GM21717 (cell line): ENCODE results near the gene SLC29A3.
A peak's percentile ranks its signal among the peaks of the same experiment; 100 is the strongest.
"Not testable (repeated sequence)": the region's sequence is repeated elsewhere in the genome, so short reads cannot be mapped to it uniquely, and the experiment has no call there.

ENCODE experiments used
- ATAC-seq: cut with Tn5 transposase; IDR thresholded peaks from one replicate; pipeline ENCODE4 v1.9.1; 2021; ENCODE audit warnings: mild to moderate bottlenecking, moderate library complexity; ENCODE audit not compliant: unreplicated experiment

The SLC29A3 gene

DNA sequence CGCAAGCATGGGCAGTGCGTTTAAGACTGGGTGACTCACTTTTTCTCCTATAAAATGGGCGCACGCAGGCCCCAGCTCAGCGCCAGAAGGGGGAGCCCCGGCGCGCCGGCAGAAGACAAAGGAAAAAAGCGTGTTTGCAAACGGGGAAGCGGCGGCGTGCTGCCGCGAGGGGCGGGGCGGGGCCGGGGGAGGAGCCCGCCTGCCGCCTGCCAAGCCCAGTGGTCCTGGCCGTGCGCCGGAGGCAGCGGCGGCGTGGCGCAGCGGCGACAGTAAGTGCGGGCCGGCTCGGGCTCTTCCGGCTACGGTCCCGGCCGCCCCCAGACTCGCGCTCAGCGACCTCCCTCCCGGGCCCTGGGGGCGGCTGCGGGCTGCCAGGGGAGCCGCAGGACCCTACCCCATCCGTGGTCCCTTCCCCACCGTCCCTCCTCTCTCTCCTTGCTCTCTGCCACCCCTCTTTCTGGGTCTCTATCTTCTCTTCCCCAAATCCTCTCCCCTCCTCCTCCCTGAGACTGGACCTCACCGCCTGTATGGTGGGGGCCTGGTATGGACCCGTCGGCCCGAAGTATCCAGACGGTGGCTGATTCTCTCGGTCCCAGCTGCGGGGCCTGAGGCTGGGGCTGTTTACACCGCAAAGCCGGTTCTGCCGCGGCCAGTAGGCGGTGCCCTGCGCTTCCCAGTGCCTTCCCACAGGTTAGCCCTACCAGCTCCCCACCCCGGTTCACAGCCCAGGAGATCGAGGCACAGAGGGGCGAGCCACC lies at the start of gene SLC29A3:
Gene SLC29A3 (plus strand): TSS at position 218 of the 758 bp plus-strand sequence. CDS start 51 bp downstream, at position 269.
- peak; percentile 70 for ATAC-seq

DNA sequence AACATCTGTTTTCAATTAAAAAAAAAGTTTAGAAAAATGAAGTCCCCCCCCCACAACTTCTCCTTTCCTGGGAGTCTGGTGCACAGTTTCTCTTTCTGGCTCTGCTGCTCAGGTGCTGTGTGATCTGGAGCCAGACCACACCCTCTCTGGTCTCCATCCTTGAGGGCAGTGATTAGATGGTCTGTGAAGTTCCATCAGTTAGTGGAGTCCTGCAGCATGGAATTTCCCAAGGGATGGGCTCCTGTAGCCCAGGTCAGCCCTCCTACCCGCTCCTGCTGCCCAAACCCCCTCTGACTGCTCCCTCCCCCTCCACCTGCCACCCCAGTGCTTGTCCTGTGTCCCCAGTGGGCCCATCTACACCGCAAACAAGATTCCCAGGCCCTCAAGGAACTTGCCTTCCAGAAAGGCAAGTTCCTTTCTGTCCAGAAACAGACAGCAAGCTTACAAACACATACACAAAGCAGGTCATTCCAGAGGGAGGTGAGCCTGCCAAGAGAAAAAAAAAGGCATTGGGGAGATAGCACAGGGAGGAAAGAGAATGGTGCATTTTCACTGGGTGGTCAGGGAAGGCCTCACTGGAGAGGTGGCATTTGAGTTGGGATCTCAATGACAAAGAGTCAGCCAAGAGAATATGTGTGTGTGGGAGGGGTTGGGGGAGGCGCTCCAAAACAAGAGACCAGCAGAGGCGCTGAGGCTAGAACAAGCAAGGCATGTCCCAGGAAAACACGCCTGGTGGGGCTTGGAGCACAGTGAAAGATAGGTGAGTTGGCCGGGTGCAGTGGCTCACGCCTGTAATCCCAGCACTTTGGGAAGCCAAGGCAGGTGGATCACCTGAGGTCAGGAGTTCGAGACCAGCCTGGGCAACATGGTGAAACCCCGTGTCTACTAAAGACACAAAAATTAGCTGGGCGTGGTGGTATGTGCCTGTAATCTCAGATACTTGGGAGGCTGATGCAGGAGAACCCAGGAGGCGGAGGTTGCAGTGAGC lies 49.5 kb upstream of the SLC29A3 start:
- no peak for ATAC-seq

DNA sequence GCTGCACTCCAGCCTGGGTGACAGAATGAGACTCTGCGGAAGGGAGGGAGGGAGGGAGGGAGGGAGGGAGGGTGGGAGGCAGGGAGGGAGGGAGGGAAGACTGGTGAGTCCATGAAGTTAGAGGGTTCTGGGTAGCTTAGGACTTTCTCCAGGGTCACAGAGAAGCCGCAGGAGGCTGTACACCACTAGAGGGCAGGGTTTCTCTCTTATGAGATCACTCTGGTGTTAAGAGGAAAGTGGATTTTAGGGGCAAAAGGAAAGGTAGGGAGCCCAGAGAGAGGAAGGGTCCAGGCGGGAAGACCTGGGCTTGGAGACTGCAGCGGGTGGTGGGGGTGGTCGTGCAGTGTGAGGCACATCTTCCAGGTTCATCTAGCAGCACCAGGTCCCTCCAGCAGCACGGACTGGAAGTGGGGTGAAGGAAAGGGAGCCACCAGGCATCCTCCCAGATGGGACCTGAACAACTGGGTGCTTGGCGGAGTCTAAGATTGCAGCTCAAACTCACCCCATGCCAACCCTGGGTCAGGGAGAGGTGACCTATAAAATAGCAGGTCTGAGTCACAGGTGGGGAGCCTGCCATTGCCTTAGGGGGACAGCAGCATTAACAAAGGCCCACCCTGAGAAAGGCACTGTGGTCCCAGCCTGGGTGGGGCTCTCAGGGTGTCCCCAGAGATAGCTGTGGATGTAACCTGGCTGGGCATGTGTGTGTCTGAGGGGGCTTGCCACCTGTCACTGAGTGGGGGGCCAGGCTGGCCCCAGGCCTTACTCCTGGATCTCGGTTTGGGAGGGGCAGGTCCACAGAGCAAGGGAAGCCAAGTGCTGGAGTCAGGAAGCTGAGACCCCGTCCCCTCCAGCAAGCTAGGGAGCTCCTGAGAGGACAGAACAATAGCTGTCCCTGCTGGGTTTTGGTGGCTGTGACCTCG lies 48.5 kb upstream of the SLC29A3 start:
- no peak for ATAC-seq

DNA sequence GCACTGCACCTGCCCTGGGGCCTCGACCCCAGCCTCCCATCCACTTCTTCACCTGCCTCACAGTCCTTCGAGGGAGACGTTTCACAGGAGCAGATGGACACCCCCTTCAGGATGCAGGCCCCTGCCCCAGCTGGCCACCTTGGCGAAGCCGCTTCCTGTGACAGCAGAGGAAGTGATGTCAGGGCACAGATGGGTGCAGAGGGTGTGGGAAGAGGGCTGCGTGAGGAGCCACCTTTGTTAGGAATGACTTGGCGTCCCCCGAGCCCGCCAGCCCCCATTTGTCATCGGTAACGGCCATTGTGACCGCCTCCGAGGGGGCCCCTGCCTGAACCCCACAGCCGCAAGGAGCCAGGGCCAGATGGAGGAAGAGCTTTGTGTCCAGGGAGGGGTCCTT lies 47.4 kb upstream of the SLC29A3 start:
- ATAC-seq: no peak

DNA sequence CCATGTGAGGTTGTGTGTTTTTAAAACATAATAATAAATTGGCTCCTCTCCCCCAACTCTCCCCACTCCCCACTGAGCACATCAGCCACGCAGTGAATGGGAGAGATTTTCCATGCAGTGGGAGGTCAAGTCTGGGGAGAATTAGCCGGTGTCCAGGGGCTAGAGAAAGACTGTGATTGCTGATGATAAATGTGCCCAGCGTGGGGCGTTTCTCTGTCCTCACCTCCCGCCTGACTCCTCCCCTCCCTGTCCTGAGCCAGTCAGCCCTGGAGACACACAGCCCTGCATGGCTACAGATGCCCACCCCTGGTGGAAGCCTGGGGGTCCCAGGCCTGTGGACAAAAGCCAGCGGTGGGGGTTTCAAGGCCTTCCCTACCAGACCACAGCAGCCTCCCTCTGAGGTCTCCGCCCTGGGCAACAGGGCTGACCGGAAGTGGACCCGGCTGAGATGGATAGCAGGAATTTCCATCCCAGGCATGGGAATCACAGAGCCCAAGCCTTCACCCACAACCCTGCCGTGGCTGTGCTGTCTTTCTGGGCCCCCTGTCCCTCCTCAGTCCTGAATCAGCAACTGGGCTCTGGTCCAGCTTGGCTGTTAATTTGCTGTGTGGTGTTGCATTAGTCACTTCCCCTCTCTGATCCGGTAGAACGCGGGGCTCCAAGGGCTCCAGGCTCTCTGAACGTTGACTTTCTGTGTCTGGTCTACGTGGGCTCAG lies 46.8 kb upstream of the SLC29A3 start:
- no peak for ATAC-seq

DNA sequence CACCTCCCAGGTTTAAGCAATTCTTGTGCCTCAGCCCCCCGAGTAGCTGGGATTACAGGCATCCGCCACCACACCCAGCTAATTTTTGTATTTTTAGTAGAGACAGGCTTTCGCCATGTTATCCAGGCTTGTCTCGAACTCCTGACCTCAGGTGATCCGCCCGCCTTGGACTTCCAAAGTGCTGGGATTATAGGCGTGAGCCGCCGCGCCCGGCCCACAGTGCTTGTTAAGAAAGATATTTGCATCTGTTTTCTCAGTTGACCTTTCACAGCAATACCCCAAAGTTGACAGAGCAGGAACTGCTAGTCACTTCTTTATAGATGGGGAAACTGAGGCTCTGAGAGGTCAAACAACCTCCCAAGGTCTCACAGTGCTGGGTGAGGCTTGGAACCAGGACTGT lies 46.1 kb upstream of the SLC29A3 start:
- not testable (repeated sequence) for ATAC-seq

DNA sequence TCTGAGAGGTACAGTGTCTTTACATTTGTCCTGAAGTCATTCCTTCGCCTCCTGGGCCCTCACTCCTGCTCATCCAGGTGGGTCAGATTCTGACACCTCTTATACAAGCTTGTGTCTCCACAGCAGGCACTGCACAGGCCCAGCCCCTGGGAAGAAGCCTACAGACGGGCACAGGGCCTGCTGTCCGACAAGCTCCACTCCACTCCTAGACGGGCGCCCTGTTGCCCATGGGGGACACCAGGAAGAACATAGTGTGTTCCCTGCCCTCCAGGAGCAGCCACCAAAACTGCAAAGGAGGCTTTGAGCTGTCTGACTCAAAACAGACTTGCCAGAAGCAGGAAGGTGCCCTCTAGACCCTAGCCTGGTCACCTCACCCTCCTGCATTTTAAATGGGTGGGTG lies 45.6 kb upstream of the SLC29A3 start:
- no peak for ATAC-seq

DNA sequence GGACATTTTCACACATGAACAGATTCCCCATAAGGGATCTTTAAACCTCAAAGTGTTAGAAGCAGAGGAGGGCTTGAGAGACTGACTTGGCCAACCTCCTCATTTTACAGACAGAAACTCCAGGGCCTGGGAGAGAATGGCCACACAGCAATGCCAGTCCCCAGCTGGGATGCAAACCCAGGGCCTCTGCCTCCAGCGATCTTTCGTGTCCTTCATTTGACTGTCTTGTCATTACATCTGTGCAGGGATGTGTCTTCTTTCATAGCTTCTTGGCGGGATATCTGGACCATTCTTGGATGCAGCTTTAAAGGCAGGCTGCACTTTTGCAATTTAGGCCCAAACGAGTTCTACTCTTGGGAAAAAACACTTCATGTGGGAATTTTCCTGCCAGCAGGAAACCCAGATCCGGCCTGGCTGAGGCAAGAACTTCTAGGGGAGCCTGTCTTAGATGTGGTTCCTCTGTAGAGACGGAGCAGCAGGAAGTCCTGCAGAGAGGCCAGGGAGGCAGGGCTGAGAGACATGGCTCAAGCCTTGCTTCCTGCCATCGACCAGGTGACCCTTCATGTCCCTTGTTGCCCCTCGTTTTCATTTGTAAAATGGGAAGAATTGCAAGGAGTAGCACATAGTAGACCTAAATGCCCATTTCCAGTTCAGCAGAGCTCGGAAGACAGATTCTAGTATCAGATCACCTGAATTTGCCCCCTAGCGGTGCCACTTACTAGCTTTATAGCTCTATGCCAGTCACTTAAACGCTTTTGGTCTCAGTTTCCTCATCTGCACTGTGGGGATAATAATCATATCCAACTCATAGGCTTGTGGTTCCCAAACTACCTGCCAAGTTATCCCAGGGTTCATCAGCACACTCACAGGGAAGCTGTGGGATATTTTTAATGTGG lies 43.9 kb upstream of the SLC29A3 start:
- ATAC-seq: no peak

DNA sequence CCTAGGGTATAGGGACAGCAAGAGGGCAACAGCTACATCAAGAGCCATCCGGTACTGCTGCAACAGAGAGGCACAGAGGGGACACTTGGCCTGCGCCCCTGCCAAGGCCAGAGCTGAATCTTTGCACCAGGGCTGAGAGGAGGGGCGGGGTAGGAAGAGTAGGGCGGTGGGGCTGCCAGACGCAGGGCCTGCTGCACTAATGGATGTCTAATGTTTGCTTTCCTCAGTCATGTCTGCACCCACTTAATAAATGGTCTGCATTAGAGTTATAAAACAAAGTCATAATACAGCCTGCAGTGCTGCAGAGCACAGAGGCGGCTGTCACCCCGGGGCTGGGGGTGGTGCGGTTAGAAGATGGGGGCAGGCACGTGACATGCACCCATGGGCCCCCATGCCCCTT lies 42.2 kb upstream of the SLC29A3 start:
- ATAC-seq: no peak

DNA sequence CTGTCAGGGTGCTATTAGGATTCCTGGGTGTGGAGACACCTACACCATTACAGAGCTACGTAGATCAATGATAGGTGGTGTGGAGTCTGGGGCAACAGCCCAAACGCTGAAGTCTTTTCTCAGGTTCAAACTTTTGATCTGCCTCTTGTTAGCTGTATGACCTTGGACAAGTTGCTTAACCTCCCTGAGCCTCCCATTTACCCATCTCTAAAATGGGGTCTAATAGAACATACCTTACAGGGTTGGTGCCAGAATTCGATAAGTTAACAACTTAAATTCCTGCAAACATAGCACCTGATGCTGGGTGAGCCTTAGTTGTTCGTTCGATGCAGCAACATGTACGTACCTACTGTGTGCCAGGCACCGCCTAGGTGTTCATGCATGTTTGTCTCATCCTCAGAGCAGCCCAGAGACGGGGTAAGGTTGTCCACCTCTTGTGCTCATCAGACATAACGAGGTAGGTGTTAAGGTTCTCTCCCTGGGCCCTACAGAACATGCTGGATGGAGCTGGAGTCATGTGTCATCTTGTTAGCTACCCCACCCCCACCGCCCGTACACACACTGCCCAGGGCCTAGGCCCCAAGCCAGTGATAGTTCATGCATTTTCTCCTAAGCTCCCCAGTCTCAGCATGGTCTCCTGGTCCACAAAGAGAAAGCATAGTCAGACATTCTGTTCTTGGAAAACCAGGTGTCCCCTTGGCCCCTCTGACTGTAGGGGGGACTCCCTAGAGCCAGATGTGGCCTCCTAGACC lies 41.0 kb upstream of the SLC29A3 start:
- no peak for ATAC-seq

DNA sequence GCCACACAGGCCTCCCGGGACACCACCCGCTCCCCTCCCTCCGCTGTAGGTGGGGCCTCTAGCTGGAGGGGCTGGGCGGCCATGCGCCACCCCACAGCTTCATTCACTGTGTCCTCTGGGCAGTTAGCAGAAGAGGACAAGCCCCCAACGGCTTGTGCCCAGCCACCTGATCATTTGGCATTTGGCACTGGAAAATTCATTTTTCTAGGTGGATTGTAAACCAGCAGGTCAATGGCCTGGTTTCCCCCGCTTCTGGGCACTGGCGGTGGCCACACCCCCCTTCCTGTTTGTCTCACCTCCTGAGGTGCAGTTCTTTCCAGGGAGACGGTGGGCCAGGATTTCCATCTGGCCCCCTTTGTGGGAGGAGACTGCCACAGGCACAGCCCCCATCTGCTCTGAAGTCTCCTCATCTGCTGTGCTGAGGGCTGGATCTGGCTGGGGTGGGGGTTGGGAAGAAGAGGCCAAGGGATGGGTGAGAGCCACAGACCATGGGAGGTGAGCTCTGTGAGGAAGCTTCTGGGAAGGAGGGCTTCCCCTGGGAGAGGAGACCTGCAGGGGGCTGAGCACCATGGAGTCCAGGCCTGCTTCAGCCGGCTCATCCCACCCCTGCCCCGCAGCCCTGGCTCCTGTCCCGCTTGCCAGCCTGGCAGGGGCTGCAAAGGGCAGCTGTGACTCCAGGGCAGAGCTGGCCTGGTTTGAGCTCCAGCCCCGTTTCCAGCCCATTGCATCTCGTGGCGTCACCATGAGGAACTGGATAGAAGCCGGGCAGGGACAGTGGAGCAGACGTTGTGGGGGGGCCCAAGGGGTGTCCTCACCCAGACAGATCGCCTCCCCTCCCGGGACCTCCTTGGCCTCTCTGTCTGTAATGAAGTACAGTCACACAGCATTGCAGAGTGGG lies 40.1 kb upstream of the SLC29A3 start:
- ATAC-seq: no peak

DNA sequence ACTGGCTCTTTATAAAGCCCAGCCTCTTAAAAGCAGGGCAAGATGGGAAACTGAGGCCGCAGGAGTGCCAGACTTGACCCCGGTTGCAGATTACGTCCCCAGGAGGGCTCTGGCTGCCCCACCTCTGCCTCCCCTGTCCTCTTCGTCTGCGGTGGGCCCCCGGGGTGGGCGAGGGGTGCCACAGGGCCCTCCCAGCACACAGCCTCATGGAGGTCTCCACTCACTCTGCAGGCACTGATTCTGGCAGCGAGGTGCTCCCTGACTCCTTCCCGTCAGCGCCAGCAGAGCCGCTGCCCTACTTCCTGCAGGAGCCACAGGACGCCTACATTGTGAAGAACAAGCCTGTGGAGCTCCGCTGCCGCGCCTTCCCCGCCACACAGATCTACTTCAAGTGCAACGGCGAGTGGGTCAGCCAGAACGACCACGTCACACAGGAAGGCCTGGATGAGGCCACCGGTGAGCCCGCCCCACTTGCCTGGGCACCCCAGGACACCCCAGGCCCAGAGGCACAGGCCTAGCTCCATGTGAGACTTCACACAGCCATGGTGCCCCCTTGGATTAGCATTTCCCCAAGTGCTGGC lies 39.4 kb upstream of the SLC29A3 start:
- no peak for ATAC-seq

DNA sequence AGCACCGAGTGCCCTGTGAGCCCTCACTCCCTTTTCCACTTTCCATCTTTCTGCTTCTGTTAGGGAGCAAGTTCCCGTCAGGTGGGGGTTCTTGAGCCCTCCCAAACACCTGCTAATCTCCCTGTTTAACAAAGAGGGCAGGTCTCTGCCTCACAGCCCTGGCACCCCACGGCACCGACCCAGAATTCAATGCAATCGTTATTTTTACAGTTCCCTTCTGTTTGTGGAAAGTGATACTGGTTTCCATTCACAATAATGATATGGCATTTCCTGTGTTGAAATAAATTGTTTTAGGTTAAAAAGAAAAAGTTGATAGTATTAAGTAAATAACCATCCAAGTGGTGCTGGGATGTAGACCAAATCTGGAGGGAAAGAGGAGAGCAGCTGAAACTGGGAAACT lies 38.8 kb upstream of the SLC29A3 start:
- ATAC-seq: no peak

DNA sequence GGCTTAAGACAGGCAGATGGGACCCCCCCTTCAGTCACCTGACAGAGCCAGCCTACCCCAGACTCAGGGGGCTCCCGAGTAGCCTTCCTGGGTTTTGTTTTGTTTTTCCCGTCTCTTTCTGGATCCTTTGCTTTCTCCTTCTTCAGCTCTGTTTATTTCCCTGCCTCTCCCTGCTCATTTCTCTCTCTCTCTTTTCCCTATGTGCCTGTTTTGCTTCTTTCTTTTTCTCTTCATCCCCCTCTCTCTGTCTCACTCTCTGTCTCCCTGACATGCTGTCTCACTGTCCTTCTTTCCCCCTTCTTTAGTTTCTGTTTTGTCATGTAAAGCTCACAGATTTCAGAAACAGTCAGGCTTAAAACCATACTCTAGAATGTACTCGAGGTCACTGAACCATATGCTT lies 38.2 kb upstream of the SLC29A3 start:
- no peak for ATAC-seq

DNA sequence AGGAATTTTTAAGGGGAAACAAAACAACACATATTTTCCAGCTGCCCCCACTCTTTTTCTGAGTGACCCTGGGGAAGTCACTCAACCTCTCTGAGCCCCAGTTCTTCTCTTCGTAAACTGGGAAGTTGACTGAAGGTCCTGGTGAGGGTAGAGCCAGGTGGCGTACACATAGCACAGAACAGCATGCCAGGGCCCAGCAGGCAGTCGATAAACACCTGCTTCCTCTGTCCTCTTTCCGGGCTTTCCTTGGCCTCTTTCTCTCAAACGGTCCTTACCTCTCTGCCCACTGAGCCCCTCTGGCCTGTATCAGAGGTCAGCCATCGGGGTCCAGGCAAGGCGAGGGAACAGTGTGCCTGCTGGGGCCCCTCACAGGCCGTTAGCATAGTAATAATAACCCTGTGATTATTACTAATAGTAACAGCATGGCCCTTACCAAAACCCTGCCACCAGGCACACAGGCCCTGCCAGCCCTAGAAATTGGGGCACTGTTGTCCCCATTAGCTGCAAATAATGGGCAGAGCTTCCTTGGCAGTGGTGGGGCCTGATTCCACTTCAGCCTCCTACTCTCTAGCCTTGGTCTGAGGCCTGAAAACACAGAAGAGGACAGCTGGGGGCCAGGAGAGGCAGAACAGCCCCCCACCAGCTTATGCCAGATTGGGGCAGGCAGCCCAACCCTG lies 37.3 kb upstream of the SLC29A3 start:
- no peak for ATAC-seq

DNA sequence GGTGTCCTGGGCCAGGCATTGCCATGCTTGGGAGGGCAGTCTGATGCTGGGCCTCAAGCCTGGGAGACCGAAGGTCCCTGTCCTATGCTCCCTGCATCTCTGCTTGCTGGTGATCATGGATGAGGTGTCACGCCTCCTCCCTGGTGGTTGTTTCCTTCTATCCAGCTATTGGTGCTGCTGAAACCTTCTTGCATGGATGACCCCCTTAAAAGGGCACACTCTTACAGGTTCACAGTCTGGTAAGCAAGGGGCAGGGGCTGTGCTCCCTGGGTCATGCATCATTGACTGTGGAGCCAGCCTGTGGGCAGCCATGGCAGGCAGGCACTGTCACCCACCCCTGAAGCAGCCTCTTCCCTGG lies 36.8 kb upstream of the SLC29A3 start:
- no peak for ATAC-seq

DNA sequence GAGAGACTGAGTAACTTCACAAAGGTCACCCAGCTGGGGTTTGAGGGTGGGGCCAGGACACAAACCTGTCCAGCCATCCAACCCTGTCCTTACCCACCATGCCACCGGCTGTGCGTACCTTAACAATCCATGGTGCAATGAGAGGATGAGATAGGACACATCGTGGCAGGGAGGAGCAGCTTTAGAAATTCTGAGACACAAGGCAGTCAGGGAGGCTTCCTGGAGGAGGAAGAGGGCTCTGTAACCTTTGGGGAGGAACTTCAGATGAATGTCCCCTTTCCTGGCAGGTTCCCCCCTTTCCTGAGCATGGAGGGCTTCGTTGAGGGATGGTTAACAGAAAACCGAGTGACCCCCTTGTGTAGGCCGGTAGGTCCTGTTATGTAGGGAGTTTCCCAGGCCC lies 35.6 kb upstream of the SLC29A3 start:
- ATAC-seq: no peak
